Mucosa of descending colon (tissue), 3 donors: ENCODE results near the gene CHRD. TPM values are rescaled to one million over a fixed set of nuclear protein-coding genes. Genes with fewer than 3 reads are reported as not detected.
"Not testable (repeated sequence)": the region's sequence is repeated elsewhere in the genome, so short reads cannot be mapped to it uniquely, and the experiment has no call there.

Source experiments
- ATAC-seq: fragments of 200-7000 bp; cut with Tn5 transposase; one replicate; pipeline ENCODE4 v1.9.1; 2020; ENCODE audit warnings: mild to moderate bottlenecking, moderate library complexity
- DNase-seq, 3 donors: peaks; one replicate each; pipeline ENCODE4 v3.0.0-alpha.2; 2020
- H3K36me3 ChIP-seq: fragments of 200-600 bp; one replicate; pipeline ENCODE4 v1.8.0; 2021; ENCODE audit warnings: low read depth, mild to moderate bottlenecking
- H3K4me1 ChIP-seq: fragments of 200-600 bp; one replicate; pipeline ENCODE4 v1.8.0; 2021; ENCODE audit warnings: low read depth, mild to moderate bottlenecking
- H3K4me3 ChIP-seq: fragments of 200-600 bp; one replicate; pipeline ENCODE4 v1.8.0; 2021; ENCODE audit warnings: mild to moderate bottlenecking
- H3K9me3 ChIP-seq: fragments of 200-600 bp; one replicate; pipeline ENCODE4 v1.8.0; 2021; ENCODE audit warnings: mild to moderate bottlenecking
- intact Hi-C, 2 donors: fragments of 100-400 bp; cut with DNase I in 1 of 2; cut with micrococcal nuclease in 1 of 2; formaldehyde crosslinking; loops; one replicate each; pipeline versions ENCODE4 v1.11.0 to v1.11.1; 2022; cut with DNase I, micrococcal nuclease
- total RNA-seq, 3 donors: library from RNA; stranded (reverse); fragmentation: NEBNext Ultra II Directional in 2 of 3; extraction: Animal tissue kit (Norgen Biotek cat#: 25700) in 2 of 3; gene quantifications; one replicate each; pipeline versions ENCODE4 v1.2.1 to v1.2.4, GENCODE V29; 2021 to 2023
- TF ChIP-seq, protein P1 (sequence below): fragments of 200-600 bp; IDR thresholded peaks from one replicate; pipeline ENCODE4 v1.8.0; 2022; ENCODE audit warnings: antibody characterized with exemption, mild to moderate bottlenecking
- donor health status: DM: no; HTN: no; CAD: no; lungs with moderate emphysema.
- donor health status: DM: no; HTN: no; CAD: no.
- donor health status: DM: no; HTN: yes; CAD: no.

CHRD gene
- total RNA-seq, 3 donors from 2014 or later = 1.1 to 8.7 (median 2.8) TPM

DNA sequence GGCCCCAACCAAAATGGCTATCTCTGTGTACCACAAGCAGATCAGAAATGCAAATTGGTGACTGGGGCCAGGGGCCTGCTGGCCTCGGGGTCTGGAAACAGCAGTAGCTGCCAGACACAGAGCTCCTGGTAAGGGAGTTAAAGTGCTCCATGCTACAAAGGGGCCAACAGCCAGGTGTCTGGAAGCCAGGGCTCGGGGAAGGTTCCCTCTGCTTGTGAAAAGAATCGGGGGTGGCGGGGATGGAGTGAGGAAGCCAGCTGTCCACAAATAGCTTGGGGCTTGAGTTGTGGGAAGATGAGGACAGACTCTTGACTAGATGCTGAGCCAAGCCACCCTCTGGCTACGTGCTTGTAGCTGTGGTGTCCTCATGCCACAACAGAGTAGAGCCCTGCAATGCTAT lies 39.3 kb downstream of the CHRD start:
- intact Hi-C loops = loop anchor here in 1 of 2 donors (5.0 kb wide), 1 partner anchor 123 kb away; no protein-coding TSS in a partner anchor
- Histone ChIP-seq H3K36me3 (no peaks in the 10 kb centered on the region), H3K4me3 (no peak overlapping the region), H3K9me3 (no peaks in the 10 kb centered on the region), H3K4me1 (no peaks in the 10 kb centered on the region)
- ATAC-seq (no peak), DNase-seq (no peak)
- TF ChIP-seq, protein P1, sequence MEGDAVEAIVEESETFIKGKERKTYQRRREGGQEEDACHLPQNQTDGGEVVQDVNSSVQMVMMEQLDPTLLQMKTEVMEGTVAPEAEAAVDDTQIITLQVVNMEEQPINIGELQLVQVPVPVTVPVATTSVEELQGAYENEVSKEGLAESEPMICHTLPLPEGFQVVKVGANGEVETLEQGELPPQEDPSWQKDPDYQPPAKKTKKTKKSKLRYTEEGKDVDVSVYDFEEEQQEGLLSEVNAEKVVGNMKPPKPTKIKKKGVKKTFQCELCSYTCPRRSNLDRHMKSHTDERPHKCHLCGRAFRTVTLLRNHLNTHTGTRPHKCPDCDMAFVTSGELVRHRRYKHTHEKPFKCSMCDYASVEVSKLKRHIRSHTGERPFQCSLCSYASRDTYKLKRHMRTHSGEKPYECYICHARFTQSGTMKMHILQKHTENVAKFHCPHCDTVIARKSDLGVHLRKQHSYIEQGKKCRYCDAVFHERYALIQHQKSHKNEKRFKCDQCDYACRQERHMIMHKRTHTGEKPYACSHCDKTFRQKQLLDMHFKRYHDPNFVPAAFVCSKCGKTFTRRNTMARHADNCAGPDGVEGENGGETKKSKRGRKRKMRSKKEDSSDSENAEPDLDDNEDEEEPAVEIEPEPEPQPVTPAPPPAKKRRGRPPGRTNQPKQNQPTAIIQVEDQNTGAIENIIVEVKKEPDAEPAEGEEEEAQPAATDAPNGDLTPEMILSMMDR = no peak

GRCh38 chr3:184423561-184423960 lies 43.7 kb downstream of the CHRD start:
- no peak for DNase-seq
- intact Hi-C loops = no loop called here
- Histone ChIP-seq H3K4me1 (no peaks in the 10 kb centered on the region), H3K9me3 (no peaks in the 10 kb centered on the region), H3K4me3 (no peak overlapping the region), H3K36me3 (no peaks in the 10 kb centered on the region)
- no peak for ATAC-seq
- TF ChIP-seq, protein P1 = no peak

DNA sequence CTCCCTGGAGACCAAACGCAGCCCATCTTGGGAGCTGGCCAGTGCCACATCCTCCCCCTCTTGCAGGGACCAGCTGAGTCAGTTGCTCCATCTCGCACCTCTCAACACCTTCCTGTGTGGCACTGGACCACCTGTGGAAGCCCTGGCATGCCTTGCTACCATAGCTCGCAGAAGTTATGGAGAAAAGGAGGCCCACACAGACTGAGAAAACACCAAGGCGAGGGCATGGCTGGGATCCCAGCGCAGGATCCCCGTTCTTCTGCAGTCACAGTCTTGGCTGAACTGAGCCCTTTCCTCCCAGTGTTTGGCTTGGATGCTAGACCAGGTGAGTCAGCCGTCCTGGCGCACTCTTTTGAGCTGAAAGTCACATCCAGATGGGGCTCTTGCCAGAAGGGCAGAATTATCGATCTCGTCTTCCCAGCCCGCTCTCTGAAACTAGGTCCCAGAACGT lies 46.9 kb downstream of the CHRD start:
- H3K36me3 ChIP-seq = no peaks in the 10 kb centered on the region
- intact Hi-C loops = no loop called here
- DNase-seq = no peak
- TF ChIP-seq, protein P1 = no peak
- no peaks in the 10 kb centered on the region for H3K4me1 ChIP-seq
- no peak overlapping the region for H3K4me3 ChIP-seq
- no peaks in the 10 kb centered on the region for H3K9me3 ChIP-seq
- no peak for ATAC-seq

DNA sequence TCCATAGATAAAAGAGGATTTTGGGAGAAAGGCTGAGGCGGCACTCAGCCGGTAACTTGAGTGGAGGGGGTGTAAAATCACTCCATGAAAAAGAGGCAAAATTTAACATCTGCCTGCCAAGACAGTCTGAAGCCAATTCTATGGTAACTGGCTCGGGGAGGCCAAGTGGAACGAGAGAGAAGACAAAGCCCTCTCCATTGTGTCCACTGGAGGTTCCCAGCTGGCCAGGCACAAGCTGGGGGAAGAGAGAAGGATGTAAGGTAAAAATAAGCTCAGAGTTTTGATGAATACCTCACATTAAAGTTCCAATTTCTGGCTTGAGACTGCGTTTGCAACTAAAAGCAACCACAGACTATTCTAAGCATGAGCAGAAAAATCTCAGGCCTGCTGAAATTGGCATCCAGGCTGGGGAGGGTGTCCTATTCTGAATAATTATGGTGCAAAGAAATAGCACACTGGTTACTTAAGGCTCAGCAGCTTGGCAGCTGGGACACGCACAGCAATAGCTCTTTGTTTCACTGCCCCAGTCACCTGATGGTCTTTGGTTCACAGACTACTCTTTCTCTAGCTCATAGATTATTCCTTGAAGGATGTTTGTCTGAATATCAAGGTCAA lies 48.8 kb downstream of the CHRD start:
- intact Hi-C loops = no loop called here
- no peaks in the 10 kb centered on the region for H3K36me3 ChIP-seq
- TF ChIP-seq, protein P1 = no peak
- H3K4me3 ChIP-seq = no peak overlapping the region
- DNase-seq = no peak
- no peaks in the 10 kb centered on the region for H3K9me3 ChIP-seq
- no peaks in the 10 kb centered on the region for H3K4me1 ChIP-seq
- ATAC-seq = no peak

- no peaks in the 10 kb centered on the region for H3K9me3 ChIP-seq
- H3K4me1 ChIP-seq = no peaks in the 10 kb centered on the region
- H3K4me3 ChIP-seq = no peak overlapping the region
- no peak for ATAC-seq
- intact Hi-C loops = no loop called here
- no peak for DNase-seq
- H3K36me3 ChIP-seq = no peaks in the 10 kb centered on the region
- TF ChIP-seq, protein P1 = no peak
Measured at GRCh38 chr3:184429786-184430185, 49.9 kb downstream of the CHRD start.

DNA sequence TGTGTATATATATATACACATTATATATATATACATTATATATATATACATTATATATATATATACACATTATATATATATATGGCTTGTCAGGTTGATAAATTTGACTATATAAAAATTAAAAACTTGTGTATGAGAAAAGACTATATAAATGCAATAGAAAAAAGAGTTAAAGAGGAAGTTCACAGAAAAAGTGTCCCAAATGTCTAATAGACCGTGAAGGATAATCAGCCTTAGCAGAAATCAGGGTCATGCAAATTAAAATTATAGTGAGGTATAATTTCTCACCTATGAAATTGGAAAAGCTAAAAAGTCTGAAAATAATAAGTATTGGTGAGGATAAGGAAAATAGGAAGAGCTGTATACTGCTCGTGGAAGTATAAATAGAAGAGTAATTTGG lies 51.1 kb downstream of the CHRD start:
- DNase-seq (no peak), ATAC-seq (no peak)
- no peaks in the 10 kb centered on the region for H3K9me3 ChIP-seq
- no peaks in the 10 kb centered on the region for H3K4me1 ChIP-seq
- H3K36me3 ChIP-seq = no peaks in the 10 kb centered on the region
- intact Hi-C loops = no loop called here
- TF ChIP-seq, protein P1 = no peak
- H3K4me3 ChIP-seq = no peak overlapping the region

- intact Hi-C loops, H3K4me1 ChIP-seq, H3K9me3 ChIP-seq, DNase-seq, H3K36me3 ChIP-seq, ATAC-seq, H3K4me3 ChIP-seq: not testable (repeated sequence)
Measured at GRCh38 chr3:184433178-184433577, 53.3 kb downstream of the CHRD start.
